Activated gamma-delta T cell (primary cell): ENCODE data around the gene EVL.
A peak's percentile ranks its signal among the peaks of the same experiment; 100 is the strongest.
"Not testable (repeated sequence)": the region's sequence is repeated elsewhere in the genome, so short reads cannot be mapped to it uniquely, and the experiment has no call there.

Experiments
- DNase-seq: peaks from one replicate; lab custom pipeline; 2025; lab: John Stamatoyannopoulos, UW

The EVL gene

GRCh38 chr14:100146531-100147091, 81.4 kb downstream of the EVL start:
- no peak for DNase-seq

GRCh38 chr14:100147181-100147631, 82.0 kb downstream of the EVL start:
- DNase-seq: peak; percentile 57

GRCh38 chr14:100147691-100148464, 82.7 kb downstream of the EVL start:
- DNase-seq: no peak

- DNase-seq: no peak
Measured at GRCh38 chr14:100148837-100149731, 83.9 kb downstream of the EVL start.

- DNase-seq: no peak
Measured at GRCh38 chr14:100149851-100150611, 84.8 kb downstream of the EVL start.

- no peak for DNase-seq
Measured at GRCh38 chr14:100150932-100151587, 85.8 kb downstream of the EVL start.

- no peak for DNase-seq
Measured at GRCh38 chr14:100152091-100152490, 86.9 kb downstream of the EVL start.

- no peak for DNase-seq
Measured at GRCh38 chr14:100153560-100153959, 88.3 kb downstream of the EVL start.

- no peak for DNase-seq
Measured at GRCh38 chr14:100155049-100155621, 89.9 kb downstream of the EVL start.

- DNase-seq: no peak
Measured at GRCh38 chr14:100155756-100156616, 90.8 kb downstream of the EVL start.

GRCh38 chr14:100156776-100157175, 91.6 kb downstream of the EVL start:
- DNase-seq: no peak

- not testable (repeated sequence) for DNase-seq
Measured at GRCh38 chr14:100157548-100158232, 92.5 kb downstream of the EVL start.

GRCh38 chr14:100158566-100159093, 93.4 kb downstream of the EVL start:
- DNase-seq: no peak

- DNase-seq: no peak
Measured at GRCh38 chr14:100159094-100159864, 94.1 kb downstream of the EVL start, which contains the start of gene DEGS2. DEGS2 (minus strand) TSS chr14:100159645; CDS start chr14:100159587, 58 bp downstream.

GRCh38 chr14:100159865-100160533, 94.8 kb downstream of the EVL start:
- DNase-seq: no peak

- DNase-seq: no peak
Measured at GRCh38 chr14:100160534-100160916, 95.3 kb downstream of the EVL start.

GRCh38 chr14:100165376-100165775, 100.2 kb downstream of the EVL start:
- DNase-seq: no peak
